Liver (tissue), 9 donors: Measurements from ENCODE around the gene RYR3. TPM values are rescaled to one million over a fixed set of nuclear protein-coding genes. Genes with fewer than 3 reads are reported as not detected.

ENCODE experiments used
- DNase-seq: peaks from one replicate; pipeline ENCODE4 v3.0.0-alpha.2; 2017; ENCODE audit warnings: low spot score
- H3K27ac ChIP-seq, 2 donors: one replicate each; pipeline ENCODE4 v1.7.0; 2013; ENCODE audit warnings: inconsistent platforms in 2 of 2, low read length in 2 of 2, control low read depth in 1 of 2, low read depth in 1 of 2, mild to moderate bottlenecking in 1 of 2
- H3K27me3 ChIP-seq, 4 donors: one replicate each; pipeline versions ENCODE4 v1.6.1 to v1.7.0; 2013; ENCODE audit warnings: low read length in 3 of 4, inconsistent platforms in 1 of 4, mild to moderate bottlenecking in 1 of 4, moderate library complexity in 1 of 4; ENCODE audit not compliant: control insufficient read depth in 4 of 4, insufficient read depth in 4 of 4
- H3K36me3 ChIP-seq, 4 donors: one replicate each; pipeline versions ENCODE4 v1.6.1 to v1.7.0; 2013; ENCODE audit warnings: low read length in 3 of 4, mild to moderate bottlenecking in 3 of 4, low read depth in 1 of 4, moderate library complexity in 1 of 4; ENCODE audit not compliant: control insufficient read depth in 4 of 4, insufficient read depth in 3 of 4
- H3K4me1 ChIP-seq, 4 donors: one replicate each; pipeline versions ENCODE4 v1.6.1 to v1.7.0; 2013; ENCODE audit warnings: low read length in 3 of 4, mild to moderate bottlenecking in 3 of 4, moderate library complexity in 1 of 4; ENCODE audit not compliant: control insufficient read depth in 4 of 4, insufficient read depth in 4 of 4
- H3K4me3 ChIP-seq, 3 donors: one replicate each; pipeline versions ENCODE4 v1.6.1 to v1.7.0; 2013; ENCODE audit warnings: low read length in 3 of 3, control low read depth in 1 of 3, low read depth in 1 of 3, mild to moderate bottlenecking in 1 of 3
- H3K9ac ChIP-seq, 2 donors: one replicate each; pipeline ENCODE4 v1.7.0; 2013; ENCODE audit warnings: low read length in 2 of 2, mild to moderate bottlenecking in 2 of 2, moderate library complexity in 2 of 2, control low read depth in 1 of 2, low read depth in 1 of 2
- H3K9me3 ChIP-seq, 4 donors: one replicate each; pipeline versions ENCODE4 v1.6.1 to v1.7.0; 2013; ENCODE audit warnings: low read length in 3 of 4; ENCODE audit not compliant: control insufficient read depth in 4 of 4
- FOXA2 ChIP-seq: IDR thresholded peaks from 2 replicates; pipeline ENCODE4 v1.6.1; 2016; ENCODE audit warnings: antibody characterized with exemption
- GABPA ChIP-seq, 2 donors: IDR thresholded peaks in 1 of 2; conservative IDR thresholded peaks in 1 of 2; 2 replicates each; pipeline ENCODE4 v1.6.1; 2016; ENCODE audit warnings: antibody characterized with exemption in 2 of 2, mild to moderate bottlenecking in 1 of 2, moderate library complexity in 1 of 2
- HNF4A ChIP-seq, 2 donors: conservative IDR thresholded peaks; 2 replicates each; pipeline ENCODE4 v1.6.1; 2016; ENCODE audit warnings: antibody characterized with exemption in 2 of 2, mild to moderate bottlenecking in 2 of 2
- JUND ChIP-seq, 2 donors: IDR thresholded peaks; 2 replicates each; pipeline ENCODE4 v1.6.1; 2016; ENCODE audit warnings: antibody characterized with exemption in 2 of 2
- MAX ChIP-seq: IDR thresholded peaks from 2 replicates; pipeline ENCODE4 v1.6.1; 2016; ENCODE audit warnings: antibody characterized with exemption
- RAD21 ChIP-seq, 2 donors: IDR thresholded peaks; 2 replicates each; pipeline ENCODE4 v1.6.1; 2016; ENCODE audit warnings: antibody characterized with exemption in 2 of 2, mild to moderate bottlenecking in 2 of 2
- RXRA ChIP-seq, 2 donors: IDR thresholded peaks; 2 replicates each; pipeline ENCODE4 v1.6.1; 2017 to 2018; ENCODE audit warnings: antibody characterized with exemption in 2 of 2, mild to moderate bottlenecking in 1 of 2
- SP1 ChIP-seq: IDR thresholded peaks from 2 replicates; pipeline ENCODE4 v1.6.1; 2018; ENCODE audit warnings: antibody characterized with exemption, mild to moderate bottlenecking
- TAF1 ChIP-seq: conservative IDR thresholded peaks from 2 replicates; pipeline ENCODE4 v1.6.1; 2016; ENCODE audit warnings: antibody characterized with exemption, mild to moderate bottlenecking
- YY1 ChIP-seq: IDR thresholded peaks from 2 replicates; pipeline ENCODE4 v1.6.1; 2016; ENCODE audit warnings: antibody characterized with exemption, mild to moderate bottlenecking
- WGBS: extraction: QIAGEN DNeasy Blood & Tissue Kit; methylation state at CpG from one replicate; pipeline ENCODE4 v1.1.7; 2013; 5-methylcytosine and 5-hydroxymethylcytosine counted together
- polyA plus RNA-seq, 2 donors: library from polyadenylated mRNA; stranded (reverse) in 1 of 2; unstranded in 1 of 2; fragments of 200-250 nt in 1 of 2; fragments of >200 nt in 1 of 2; fragmentation: Nextera tagmentation in 1 of 2; extraction: Ambion mirVana in 1 of 2; gene quantifications; one replicate each; pipeline versions ENCODE4 v1.2.1 to v1.2.3, GENCODE V29; 2013 to 2015
- total RNA-seq, 2 donors: library from RNA; depleted of rRNA; stranded (reverse); fragments of >200 nt; gene quantifications; one replicate each; pipeline ENCODE4 v1.2.3, GENCODE V29; 2014
- TF ChIP-seq, protein P1 (sequence below): IDR thresholded peaks from 2 replicates; pipeline ENCODE4 v1.6.1; 2016; ENCODE audit warnings: antibody characterized with exemption
- TF ChIP-seq, protein P2 (sequence below): IDR thresholded peaks from 2 replicates; pipeline ENCODE4 v1.6.1; 2016; ENCODE audit warnings: antibody characterized with exemption, mild to moderate bottlenecking
- TF ChIP-seq, protein P3 (sequence below): IDR thresholded peaks from 2 replicates; pipeline ENCODE4 v1.6.1; 2016; ENCODE audit warnings: antibody characterized with exemption
- donor health status: healthy.
- donor health status: healthy.
- donor health status: healthy.
- donor health status: healthy.
- donor health status: healthy.

Gene RYR3
- total and polyA plus RNA-seq, 4 donors, result 0.01 to 1.1 (median 0.22) TPM

- Histone ChIP-seq H3K27me3 (peaks cover 0 to 4% (median 2%) of the 10 kb centered on the region in 4 donors), H3K9me3 (no peaks in the 10 kb centered on the region), H3K36me3 (no peaks in the 10 kb centered on the region), H3K4me1 (no peaks in the 10 kb centered on the region), H3K9ac (no peak overlapping the region), H3K27ac (no peak overlapping the region), H3K4me3 (no peak overlapping the region)
- no peak for DNase-seq
- 78% methylated on average over 9 of the region's 9 CpGs for WGBS
- TF ChIP-seq TAF1 (no peak), MAX (no peak), RAD21 (IDR thresholded peaks at IDR 0.05) (no peak), YY1 (no peak)
- TF ChIP-seq, protein P1, sequence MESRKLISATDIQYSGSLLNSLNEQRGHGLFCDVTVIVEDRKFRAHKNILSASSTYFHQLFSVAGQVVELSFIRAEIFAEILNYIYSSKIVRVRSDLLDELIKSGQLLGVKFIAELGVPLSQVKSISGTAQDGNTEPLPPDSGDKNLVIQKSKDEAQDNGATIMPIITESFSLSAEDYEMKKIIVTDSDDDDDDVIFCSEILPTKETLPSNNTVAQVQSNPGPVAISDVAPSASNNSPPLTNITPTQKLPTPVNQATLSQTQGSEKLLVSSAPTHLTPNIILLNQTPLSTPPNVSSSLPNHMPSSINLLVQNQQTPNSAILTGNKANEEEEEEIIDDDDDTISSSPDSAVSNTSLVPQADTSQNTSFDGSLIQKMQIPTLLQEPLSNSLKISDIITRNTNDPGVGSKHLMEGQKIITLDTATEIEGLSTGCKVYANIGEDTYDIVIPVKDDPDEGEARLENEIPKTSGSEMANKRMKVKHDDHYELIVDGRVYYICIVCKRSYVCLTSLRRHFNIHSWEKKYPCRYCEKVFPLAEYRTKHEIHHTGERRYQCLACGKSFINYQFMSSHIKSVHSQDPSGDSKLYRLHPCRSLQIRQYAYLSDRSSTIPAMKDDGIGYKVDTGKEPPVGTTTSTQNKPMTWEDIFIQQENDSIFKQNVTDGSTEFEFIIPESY, result no peak
Measured at GRCh38 chr15:33644304-33644703, 333.5 kb downstream of the RYR3 start.

DNA sequence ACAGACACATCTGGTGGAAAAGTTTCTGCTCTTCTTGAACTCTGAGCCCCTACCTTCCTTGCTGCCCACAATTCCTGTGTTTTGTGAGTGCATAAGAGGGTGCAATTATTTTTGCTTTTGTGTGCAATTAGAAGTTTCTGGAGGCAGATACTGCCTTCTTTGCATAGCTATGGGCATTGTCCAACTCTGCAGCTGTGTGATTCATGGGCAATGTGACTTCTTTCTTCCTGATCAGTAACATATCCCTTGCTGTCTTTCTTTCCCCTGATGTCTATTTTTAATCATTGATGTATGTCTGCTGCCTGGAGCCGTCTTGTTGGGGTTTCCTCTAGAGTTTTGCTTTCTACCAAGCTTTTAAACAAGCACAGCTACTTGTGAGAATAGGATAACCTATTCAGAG is 336.0 kb downstream of the RYR3 start:
- TF ChIP-seq, protein P2, sequence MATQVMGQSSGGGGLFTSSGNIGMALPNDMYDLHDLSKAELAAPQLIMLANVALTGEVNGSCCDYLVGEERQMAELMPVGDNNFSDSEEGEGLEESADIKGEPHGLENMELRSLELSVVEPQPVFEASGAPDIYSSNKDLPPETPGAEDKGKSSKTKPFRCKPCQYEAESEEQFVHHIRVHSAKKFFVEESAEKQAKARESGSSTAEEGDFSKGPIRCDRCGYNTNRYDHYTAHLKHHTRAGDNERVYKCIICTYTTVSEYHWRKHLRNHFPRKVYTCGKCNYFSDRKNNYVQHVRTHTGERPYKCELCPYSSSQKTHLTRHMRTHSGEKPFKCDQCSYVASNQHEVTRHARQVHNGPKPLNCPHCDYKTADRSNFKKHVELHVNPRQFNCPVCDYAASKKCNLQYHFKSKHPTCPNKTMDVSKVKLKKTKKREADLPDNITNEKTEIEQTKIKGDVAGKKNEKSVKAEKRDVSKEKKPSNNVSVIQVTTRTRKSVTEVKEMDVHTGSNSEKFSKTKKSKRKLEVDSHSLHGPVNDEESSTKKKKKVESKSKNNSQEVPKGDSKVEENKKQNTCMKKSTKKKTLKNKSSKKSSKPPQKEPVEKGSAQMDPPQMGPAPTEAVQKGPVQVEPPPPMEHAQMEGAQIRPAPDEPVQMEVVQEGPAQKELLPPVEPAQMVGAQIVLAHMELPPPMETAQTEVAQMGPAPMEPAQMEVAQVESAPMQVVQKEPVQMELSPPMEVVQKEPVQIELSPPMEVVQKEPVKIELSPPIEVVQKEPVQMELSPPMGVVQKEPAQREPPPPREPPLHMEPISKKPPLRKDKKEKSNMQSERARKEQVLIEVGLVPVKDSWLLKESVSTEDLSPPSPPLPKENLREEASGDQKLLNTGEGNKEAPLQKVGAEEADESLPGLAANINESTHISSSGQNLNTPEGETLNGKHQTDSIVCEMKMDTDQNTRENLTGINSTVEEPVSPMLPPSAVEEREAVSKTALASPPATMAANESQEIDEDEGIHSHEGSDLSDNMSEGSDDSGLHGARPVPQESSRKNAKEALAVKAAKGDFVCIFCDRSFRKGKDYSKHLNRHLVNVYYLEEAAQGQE, result no peak
- DNase-seq, result no peak
- WGBS, result 38% methylated on average over 1 of the region's 1 CpG

GRCh38 chr15:33649217-33649933 is 338.6 kb downstream of the RYR3 start:
- H3K4me1 ChIP-seq, result no peaks in the 10 kb centered on the region
- 75% methylated on average over 9 of the region's 9 CpGs for WGBS
- peaks cover 0 to 4% (median 1%) of the 10 kb centered on the region in 4 donors for H3K27me3 ChIP-seq
- no peak overlapping the region for H3K4me3 ChIP-seq
- H3K36me3 ChIP-seq, result no peaks in the 10 kb centered on the region
- TF ChIP-seq JUND (IDR thresholded peaks at IDR 0.05), result no peak
- TF ChIP-seq RAD21 (IDR thresholded peaks at IDR 0.05), result no peak
- no peak for TF ChIP-seq GABPA (IDR thresholded peaks at IDR 0.05 in 1 of 2, conservative IDR thresholded peaks at IDR 0.05 in 1 of 2)
- TF ChIP-seq FOXA2, result no peak
- no peak for TF ChIP-seq RXRA (IDR thresholded peaks at IDR 0.05)
- TF ChIP-seq, protein P3, sequence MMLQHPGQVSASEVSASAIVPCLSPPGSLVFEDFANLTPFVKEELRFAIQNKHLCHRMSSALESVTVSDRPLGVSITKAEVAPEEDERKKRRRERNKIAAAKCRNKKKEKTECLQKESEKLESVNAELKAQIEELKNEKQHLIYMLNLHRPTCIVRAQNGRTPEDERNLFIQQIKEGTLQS, result no peak
- no peak for TF ChIP-seq HNF4A (conservative IDR thresholded peaks at IDR 0.05)
- TF ChIP-seq, protein P1, result no peak
- TF ChIP-seq, protein P2, result no peak
- no peak for TF ChIP-seq SP1
- H3K27ac ChIP-seq, result no peak overlapping the region
- DNase-seq, result no peak
- H3K9ac ChIP-seq, result no peak overlapping the region
- no peaks in the 10 kb centered on the region for H3K9me3 ChIP-seq

More for the DNA sequence above, 336.0 kb downstream of the RYR3 start:
- H3K9ac ChIP-seq, result no peak overlapping the region
- no peaks in the 10 kb centered on the region for H3K4me1 ChIP-seq
- no peak overlapping the region for H3K27ac ChIP-seq
- H3K4me3 ChIP-seq, result no peak overlapping the region
- H3K27me3 ChIP-seq, result peaks cover 0 to 4% (median 2%) of the 10 kb centered on the region in 4 donors
- H3K9me3 ChIP-seq, result no peaks in the 10 kb centered on the region
- no peaks in the 10 kb centered on the region for H3K36me3 ChIP-seq
